SIG-M5 (cell line): ENCODE results near the gene SGCB.
"Not testable (repeated sequence)": the region's sequence is repeated elsewhere in the genome, so short reads cannot be mapped to it uniquely, and the experiment has no call there.

Experiments
- DNase-seq: peaks from one replicate; lab custom pipeline; 2025; lab: John Stamatoyannopoulos, UW

Gene SGCB

DNA sequence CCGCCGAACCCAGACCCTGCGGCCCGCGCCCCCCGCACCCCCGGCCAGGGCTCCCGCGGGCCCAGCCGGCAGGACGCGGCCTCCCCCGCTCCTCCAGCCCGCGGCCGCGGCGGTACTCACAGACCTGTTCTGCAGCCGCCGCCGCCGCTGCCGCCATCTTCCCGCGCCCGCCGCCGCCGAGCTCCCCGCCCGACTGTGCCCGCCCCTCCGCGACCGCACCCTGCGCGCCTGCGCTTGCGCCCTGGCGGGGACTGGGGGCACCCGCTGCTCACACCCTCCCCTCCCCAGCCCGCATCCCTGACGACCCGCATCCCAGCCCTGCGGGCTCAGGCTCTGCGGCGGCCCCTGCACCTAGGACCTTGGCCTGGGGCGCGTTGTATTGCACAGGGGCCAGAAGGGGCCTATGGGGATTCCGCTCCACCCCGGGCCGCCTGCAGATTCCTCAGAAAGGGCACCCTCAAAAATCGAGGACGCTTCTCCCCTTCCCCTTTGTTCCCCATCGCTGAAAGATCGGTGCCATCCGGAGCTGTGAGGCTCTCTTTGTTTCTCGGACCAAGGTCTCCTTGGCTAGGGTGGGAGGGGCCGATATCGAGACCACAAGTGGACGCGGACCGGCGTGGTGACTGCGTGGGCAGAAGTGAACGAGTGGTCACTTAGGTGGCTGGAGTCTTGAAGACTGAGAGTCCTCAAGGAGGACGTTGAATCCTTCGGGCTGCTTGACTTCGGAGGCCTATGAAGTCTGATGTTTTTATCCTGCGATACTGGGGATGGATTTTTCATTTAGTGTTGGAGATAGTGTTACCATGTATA is at the start of gene SGCB:
Gene SGCB (minus strand): TSS at position 197 of the 810 bp plus-strand sequence. CDS start 40 bp downstream, at position 157.
- no peak for DNase-seq

GRCh38 chr4:52086425-52086824 is 48.3 kb upstream of the SGCB start:
- DNase-seq = not testable (repeated sequence)

GRCh38 chr4:52081216-52081615 is 43.1 kb upstream of the SGCB start:
- DNase-seq = no peak

DNA sequence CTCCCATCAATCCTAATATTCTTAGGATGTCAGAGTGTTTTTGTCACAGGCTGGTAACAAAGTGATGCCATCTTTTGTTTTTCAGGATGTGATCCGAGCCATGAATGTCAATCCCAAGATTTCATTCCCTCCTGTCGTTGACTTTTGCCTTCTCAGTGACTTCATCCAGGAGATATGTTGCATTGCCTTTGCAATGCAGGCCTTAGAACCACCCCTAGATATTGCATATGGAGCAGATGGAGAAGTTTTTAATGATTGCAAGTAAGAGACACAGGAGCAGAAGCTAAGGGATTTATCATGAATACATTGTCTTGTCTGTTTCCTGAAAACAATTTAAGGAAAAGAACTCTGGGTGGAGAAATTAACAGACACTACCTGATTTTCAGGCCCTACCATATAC is 41.6 kb upstream of the SGCB start:
- DNase-seq = no peak

GRCh38 chr4:52076731-52077130 is 38.6 kb upstream of the SGCB start:
- DNase-seq = no peak

- DNase-seq = no peak
Observed at GRCh38 chr4:52071791-52072546, 33.9 kb upstream of the SGCB start.

- no peak for DNase-seq
Observed at GRCh38 chr4:52069571-52069970, 31.5 kb upstream of the SGCB start.

DNA sequence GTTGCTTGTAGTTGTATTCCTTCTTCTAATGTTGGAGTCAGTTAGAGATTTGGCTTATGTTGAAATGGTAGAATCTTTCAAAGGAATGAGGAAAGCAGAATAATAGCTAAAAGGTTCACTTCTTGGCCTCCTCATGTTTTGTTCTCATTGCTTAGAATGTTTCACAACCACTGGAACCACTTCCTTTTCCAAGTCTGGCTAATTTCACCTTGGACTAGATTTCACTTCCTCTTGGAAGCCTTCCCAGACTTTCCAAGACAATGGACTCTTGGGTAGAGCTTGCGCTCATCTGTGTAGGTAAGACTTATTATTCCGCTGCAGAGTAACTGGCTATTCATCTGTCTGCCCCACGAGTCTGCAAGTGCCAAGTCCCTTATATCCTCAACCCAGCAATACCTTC is 21.3 kb upstream of the SGCB start:
- no peak for DNase-seq

GRCh38 chr4:52058275-52058674 is 20.2 kb upstream of the SGCB start:
- DNase-seq = no peak

DNA sequence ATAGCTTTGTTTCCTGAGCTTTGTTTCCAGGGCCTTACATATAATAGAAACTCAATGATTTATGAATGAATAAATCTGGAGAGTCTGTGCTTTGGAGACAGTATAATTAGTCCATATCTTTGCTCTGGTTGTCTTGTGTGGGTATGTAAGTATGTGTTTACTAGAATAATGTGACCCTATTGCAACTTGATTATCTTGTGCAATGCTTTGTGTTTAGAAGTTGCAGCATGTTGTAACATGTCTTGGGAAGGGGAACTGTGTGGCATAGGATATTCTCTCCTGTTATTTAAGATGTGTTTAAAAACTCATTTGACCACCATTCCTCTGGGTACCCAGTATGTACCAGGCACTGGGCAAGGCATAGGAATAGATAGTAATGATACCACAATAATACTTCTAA is 19.1 kb upstream of the SGCB start:
- no peak for DNase-seq

- DNase-seq = no peak
Observed at GRCh38 chr4:52054254-52054653, 16.2 kb upstream of the SGCB start.

GRCh38 chr4:52052475-52052780 is 14.3 kb upstream of the SGCB start:
- DNase-seq = no peak

DNA sequence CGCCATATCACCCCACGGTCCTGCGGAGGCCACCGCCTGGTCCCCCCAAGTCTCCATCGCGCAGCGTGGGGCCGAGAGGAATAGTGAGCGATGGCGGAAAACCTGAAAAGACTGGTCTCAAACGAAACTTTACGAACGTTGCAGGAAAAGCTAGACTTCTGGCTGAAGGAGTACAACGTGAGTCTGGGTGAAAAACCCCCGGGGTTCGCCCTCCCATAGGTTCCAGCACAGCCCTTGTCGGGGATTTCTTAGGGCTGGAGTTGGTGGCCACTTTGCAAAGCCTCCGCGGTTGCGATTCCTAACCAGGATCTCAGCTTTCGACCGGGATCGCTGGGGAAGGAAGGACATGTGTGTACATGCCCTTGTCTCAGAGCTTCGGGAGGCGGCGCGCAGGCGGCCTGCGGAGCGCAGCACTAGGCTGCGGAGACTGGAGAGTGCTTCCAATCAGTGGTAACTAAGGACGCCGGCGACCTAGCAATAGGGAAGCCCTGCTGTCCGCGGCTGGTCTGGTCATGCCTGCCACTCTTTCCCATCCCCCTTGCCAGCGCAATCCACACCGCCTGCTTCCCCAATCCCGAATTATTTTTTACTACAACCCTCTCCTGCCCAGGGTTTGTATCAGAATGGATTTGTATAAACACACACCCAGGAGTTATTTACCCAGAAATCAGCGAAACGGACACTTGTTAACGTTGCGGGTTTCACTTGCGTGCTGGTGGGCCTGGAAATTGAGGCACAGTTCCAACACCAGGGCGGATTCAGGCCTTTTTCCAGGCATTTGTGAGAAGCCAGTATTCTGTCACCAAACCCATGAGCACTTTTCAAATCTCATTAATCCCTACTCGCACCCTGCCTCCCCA is 13.7 kb upstream of the SGCB start:
- DNase-seq = no peak

GRCh38 chr4:52051213-52051614 is 13.1 kb upstream of the SGCB start, which contains the start of gene SPATA18:
SPATA18 (plus strand) TSS chr4:52051304; CDS start chr4:52051705, 401 bp downstream.
- no peak for DNase-seq

DNA sequence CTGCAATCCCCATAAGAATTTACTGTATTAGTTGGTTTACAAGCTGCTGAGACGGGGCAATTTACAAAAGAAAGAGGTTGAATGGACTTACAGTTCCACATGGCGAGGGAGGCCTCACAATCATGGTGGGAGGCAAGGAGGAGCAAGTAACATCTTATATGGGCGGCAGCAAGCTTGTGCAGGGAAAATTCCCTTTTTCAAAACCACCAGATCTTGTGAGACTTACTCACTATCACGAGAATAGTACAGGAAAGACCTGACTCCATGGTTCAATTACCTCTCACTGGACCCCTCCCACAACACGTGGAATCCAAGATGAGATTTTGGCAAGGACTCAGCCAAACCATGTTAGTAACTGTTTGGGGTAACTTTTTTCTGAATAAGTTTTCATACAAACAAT is 11.2 kb upstream of the SGCB start:
- DNase-seq = no peak

GRCh38 chr4:52045028-52045427 is 6.9 kb upstream of the SGCB start:
- DNase-seq = no peak

- no peak for DNase-seq
Observed at GRCh38 chr4:52037689-52038102, 403 bp downstream of the SGCB start.

DNA sequence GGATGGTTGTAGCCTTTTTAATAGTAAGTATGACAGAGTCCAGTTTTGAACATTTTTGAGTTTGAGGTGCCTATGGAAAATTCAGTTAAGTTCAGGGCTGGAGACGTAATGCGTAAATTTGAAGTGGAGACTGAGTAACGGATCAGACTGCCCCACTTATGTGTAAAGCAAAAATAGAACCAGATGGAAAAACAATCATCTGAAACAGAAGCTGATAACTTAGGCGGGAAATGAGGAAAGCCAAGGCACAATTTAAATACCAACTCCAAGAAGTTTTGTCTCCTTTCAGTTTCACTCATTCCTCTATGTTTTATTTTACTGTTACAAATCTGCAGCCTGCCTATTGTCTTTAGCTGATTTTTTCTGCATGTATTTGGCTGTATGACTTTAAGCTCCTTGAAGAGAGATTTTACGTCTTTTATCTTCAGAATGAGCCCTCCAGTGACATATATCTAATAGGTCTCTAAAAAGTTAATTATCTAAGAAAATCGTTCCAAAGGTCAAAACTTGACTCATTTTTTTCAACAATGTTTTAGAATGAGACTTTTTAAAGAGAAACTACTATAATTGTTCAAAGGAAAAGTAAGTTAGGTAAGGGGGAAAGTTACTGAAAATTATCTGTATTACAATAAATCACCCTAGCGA is 1.1 kb downstream of the SGCB start:
- DNase-seq = no peak

GRCh38 chr4:52035190-52035589 is 2.9 kb downstream of the SGCB start:
- no peak for DNase-seq

DNA sequence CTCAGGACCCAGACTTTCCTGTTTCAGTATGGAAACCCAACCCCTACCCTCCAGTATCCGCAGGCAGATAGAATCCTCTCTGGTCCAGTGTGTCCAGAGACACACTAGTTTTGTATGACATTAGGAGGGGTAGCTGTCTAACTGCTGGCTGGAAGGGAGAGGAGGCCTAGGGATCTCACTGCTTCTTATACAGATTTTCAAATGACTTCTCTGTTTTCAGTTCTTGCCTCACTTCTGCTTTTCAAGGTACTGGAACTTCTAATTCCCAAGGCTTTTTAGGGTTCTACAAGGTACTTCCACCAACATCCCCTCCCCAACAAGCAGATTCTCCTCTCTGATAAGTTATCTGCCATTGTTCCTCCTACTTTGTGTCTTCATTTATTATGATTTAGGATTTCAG is 6.1 kb downstream of the SGCB start:
- no peak for DNase-seq

DNA sequence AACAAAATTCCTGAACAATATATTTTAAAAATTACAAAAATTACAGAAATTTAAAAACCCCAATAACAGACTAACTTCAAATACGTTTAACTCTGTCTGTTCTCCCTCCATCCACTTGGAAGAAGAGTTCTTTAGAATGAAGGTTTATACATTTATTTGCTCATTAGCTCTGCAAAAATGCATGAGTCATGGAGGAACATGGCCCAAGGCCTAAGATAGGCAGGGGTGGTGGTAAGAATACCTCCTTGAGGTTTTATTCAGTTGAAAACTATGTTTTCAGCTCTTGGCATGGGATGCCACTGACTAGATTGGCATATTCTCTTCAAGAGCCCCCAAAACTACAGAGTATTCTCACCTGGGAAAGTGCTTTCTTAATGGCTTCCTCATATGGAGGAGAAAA is 9.1 kb downstream of the SGCB start:
- no peak for DNase-seq
